ENCODE measurements around the gene CPTP.

Gene CPTP

GRCh38 chr1:1376551-1377226 lies 52.1 kb downstream of the CPTP start:
- Histone ChIP-seq H3K9me3 (ENCODE audit: control insufficient read depth, insufficient read depth, low read length) (no peaks in the 10 kb centered on the region), H3K27ac (ENCODE audit: low read length) (no peak overlapping the region), H3K36me3 (ENCODE audit: control insufficient read depth, insufficient read depth, low read length) (peaks cover under 1% of the 10 kb centered on the region; the same call in 1 of the 2 replicates), H3K4me3 (ENCODE audit: low read length) (no peak overlapping the region), H3K27me3 (ENCODE audit: control insufficient read depth, insufficient read depth, low read length) (no peaks in the 10 kb centered on the region), H3K4me1 (ENCODE audit: control insufficient read depth, insufficient read depth, low read length) (no peaks in the 10 kb centered on the region; the same call in 1 of the 2 replicates)
- no peak for DNase-seq (ENCODE audit: low read depth, low spot score)
- WGBS (ENCODE audit: insufficient coverage, insufficient read length), result no CpG with 5 or more reads among the region's 10 CpGs

DNA sequence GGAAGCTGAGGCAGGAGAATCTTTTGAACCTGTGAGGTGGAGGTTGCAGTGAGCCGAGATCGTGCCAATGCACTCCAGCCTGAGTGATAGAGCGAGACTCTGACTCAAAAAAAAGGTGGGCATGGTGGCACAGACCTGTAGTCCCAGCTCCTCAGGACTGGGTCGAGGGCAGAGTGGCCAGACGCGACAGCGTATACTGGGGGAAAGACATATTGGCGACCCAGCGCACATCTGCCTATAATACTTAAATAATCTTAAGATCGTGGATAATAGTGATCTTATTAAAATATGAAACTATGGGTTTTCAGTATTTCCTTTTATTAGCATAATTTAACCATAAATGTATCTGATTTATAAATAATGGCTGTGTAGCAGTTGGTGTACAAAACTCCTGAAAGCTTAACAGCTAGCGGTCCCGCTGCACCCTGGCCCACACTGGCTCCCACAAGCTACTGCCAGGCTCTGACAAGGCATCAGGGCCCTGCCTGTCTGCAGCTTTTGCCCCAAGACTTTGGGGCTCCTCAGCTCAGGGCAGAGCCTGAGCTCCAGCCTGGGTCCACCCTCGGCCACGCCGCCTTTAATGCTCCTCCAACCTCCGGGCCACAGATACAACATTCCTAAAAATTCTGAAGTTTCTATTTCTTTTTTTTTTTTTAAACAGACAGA lies 53.1 kb downstream of the CPTP start:
- H3K4me1 ChIP-seq (ENCODE audit: control insufficient read depth, insufficient read depth, low read length), result no peaks in the 10 kb centered on the region; the same call in 1 of the 2 replicates
- peaks cover 5% of the 10 kb centered on the region; the same call in 1 of the 2 replicates for H3K36me3 ChIP-seq (ENCODE audit: control insufficient read depth, insufficient read depth, low read length)
- H3K4me3 ChIP-seq (ENCODE audit: low read length), result no peak overlapping the region
- no peak overlapping the region for H3K27ac ChIP-seq (ENCODE audit: low read length)
- WGBS (ENCODE audit: insufficient coverage, insufficient read length), result no CpG with 5 or more reads among the region's 16 CpGs
- H3K27me3 ChIP-seq (ENCODE audit: control insufficient read depth, insufficient read depth, low read length), result no peaks in the 10 kb centered on the region
- H3K9me3 ChIP-seq (ENCODE audit: control insufficient read depth, insufficient read depth, low read length), result no peaks in the 10 kb centered on the region
- no peak for DNase-seq (ENCODE audit: low read depth, low spot score)

Data from iPS DF 6.9 (cell line).